Measurements from ENCODE around the gene KRT9. TPM values are rescaled to one million over a fixed set of nuclear protein-coding genes. Genes with fewer than 3 reads are reported as not detected.

The KRT9 gene
- total RNA-seq, 1 experiment from 2014 or later = 0.21 TPM

- peak overlapping the region; percentile 86 for H3K4me3 Mint-ChIP-seq (ENCODE audit: unreplicated experiment)
- no peak for DNase-seq (ENCODE audit: unreplicated experiment)
- TF ChIP-seq, protein P1, sequence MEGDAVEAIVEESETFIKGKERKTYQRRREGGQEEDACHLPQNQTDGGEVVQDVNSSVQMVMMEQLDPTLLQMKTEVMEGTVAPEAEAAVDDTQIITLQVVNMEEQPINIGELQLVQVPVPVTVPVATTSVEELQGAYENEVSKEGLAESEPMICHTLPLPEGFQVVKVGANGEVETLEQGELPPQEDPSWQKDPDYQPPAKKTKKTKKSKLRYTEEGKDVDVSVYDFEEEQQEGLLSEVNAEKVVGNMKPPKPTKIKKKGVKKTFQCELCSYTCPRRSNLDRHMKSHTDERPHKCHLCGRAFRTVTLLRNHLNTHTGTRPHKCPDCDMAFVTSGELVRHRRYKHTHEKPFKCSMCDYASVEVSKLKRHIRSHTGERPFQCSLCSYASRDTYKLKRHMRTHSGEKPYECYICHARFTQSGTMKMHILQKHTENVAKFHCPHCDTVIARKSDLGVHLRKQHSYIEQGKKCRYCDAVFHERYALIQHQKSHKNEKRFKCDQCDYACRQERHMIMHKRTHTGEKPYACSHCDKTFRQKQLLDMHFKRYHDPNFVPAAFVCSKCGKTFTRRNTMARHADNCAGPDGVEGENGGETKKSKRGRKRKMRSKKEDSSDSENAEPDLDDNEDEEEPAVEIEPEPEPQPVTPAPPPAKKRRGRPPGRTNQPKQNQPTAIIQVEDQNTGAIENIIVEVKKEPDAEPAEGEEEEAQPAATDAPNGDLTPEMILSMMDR (IDR thresholded peaks at IDR 0.05; ENCODE audit: unreplicated experiment) = no peak
- no peaks in the 10 kb centered on the region for H3K9me3 Mint-ChIP-seq (ENCODE audit: unreplicated experiment)
- no peak overlapping the region for H3K27ac Mint-ChIP-seq (ENCODE audit: low read depth, unreplicated experiment)
- H3K27me3 Mint-ChIP-seq (ENCODE audit: insufficient read depth, unreplicated experiment) = no peaks in the 10 kb centered on the region
- ChIA-PET CTCF (interaction anchor here (0.7 to 1.1 kb wide), 4 partner anchors 29 to 45 kb away, joined by 3 to 5 read pairs (median 4); no protein-coding TSS in a partner anchor), POLR2A (interaction anchor here (0.5 to 13.2 kb wide), 16 partner anchors 11 to 986 kb away, joined by 3 to 366 read pairs (median 4); partner anchors contain the start of genes EIF1 and KRT15)
- BruUV-seq (replicated peaks) = no TSS peak
- H3K36me3 Mint-ChIP-seq (ENCODE audit: insufficient read depth, unreplicated experiment) = peaks cover 89% of the 10 kb centered on the region
- intact Hi-C loops (cut with micrococcal nuclease) = no loop called here
- H3K4me1 Mint-ChIP-seq (ENCODE audit: insufficient read depth, unreplicated experiment) = peaks cover 38% of the 10 kb centered on the region
These were observed 47.4 kb upstream of the KRT9 start for GRCh38 chr17:41619036-41619926.

DNA sequence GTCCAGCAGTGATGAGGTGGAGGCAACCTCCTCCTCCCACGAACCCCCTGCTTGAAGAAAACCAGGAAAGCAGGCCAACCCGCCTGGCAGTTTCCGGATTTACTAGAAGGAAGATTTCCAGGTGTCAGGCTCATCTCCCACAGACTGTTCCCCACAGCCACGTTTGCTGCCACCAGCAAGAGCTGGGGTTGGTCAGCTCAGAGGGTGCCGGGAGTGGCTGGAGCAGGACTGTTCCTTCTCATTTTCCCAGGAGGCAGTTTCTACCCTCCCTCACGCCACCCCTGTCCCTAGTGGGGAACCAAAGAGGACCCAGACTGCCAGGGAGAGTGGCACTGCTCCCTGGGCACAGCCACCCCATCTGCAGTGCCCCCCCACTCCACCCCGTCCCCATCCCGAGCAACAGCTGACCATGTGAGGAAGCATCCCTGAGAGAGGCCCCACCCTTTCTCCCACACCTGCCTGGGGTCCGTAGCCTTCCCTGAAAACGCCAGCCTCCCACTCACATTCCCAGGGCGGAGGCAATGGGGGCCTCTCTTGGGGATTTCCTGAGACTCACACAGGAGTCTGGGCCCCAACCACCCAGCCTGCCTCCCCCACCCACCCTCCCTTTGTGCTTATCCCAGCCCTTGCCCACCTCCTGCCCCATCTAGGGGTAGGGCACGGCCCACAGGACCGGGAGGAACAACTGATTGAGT is 46.6 kb upstream of the KRT9 start:
- TF ChIP-seq, protein P1 (IDR thresholded peaks at IDR 0.05; ENCODE audit: unreplicated experiment) = no peak
- ChIA-PET CTCF (interaction anchor here (0.8 to 1.1 kb wide), 3 partner anchors 43 to 45 kb away, joined by 3 to 5 read pairs (median 5); no protein-coding TSS in a partner anchor), POLR2A (interaction anchor here (0.5 to 13.2 kb wide), 19 partner anchors 10 to 985 kb away, joined by 3 to 366 read pairs (median 4); partner anchors contain the start of genes EIF1 and KRT15)
- peaks cover 38% of the 10 kb centered on the region for H3K4me1 Mint-ChIP-seq (ENCODE audit: insufficient read depth, unreplicated experiment)
- peak overlapping the region; percentile 2 for H3K4me3 Mint-ChIP-seq (ENCODE audit: unreplicated experiment)
- no peaks in the 10 kb centered on the region for H3K27me3 Mint-ChIP-seq (ENCODE audit: insufficient read depth, unreplicated experiment)
- no peaks in the 10 kb centered on the region for H3K9me3 Mint-ChIP-seq (ENCODE audit: unreplicated experiment)
- no peak overlapping the region for H3K27ac Mint-ChIP-seq (ENCODE audit: low read depth, unreplicated experiment)
- peaks cover 88% of the 10 kb centered on the region for H3K36me3 Mint-ChIP-seq (ENCODE audit: insufficient read depth, unreplicated experiment)
- DNase-seq (ENCODE audit: unreplicated experiment) = peak; percentile 71
- intact Hi-C loops (cut with micrococcal nuclease) = no loop called here
- BruUV-seq (replicated peaks) = no TSS peak

GRCh38 chr17:41617698-41618097 is 45.8 kb upstream of the KRT9 start:
- no peak overlapping the region for H3K27ac Mint-ChIP-seq (ENCODE audit: low read depth, unreplicated experiment)
- peaks cover 40% of the 10 kb centered on the region for H3K4me1 Mint-ChIP-seq (ENCODE audit: insufficient read depth, unreplicated experiment)
- BruUV-seq (replicated peaks) = no TSS peak
- peak; percentile 39 for DNase-seq (ENCODE audit: unreplicated experiment)
- ChIA-PET POLR2A (interaction anchor here (0.6 to 13.2 kb wide), 11 partner anchors 11 to 763 kb away, joined by 3 to 366 read pairs (median 5); partner anchors contain the start of genes EIF1 and KRT15), CTCF (interaction anchor here (1.1 to 1.8 kb wide), 2 partner anchors 45 kb away, joined by 5 to 8 read pairs; no protein-coding TSS in a partner anchor)
- TF ChIP-seq, protein P1 (IDR thresholded peaks at IDR 0.05; ENCODE audit: unreplicated experiment) = no peak
- intact Hi-C loops (cut with micrococcal nuclease) = no loop called here
- H3K36me3 Mint-ChIP-seq (ENCODE audit: insufficient read depth, unreplicated experiment) = peaks cover 84% of the 10 kb centered on the region
- H3K27me3 Mint-ChIP-seq (ENCODE audit: insufficient read depth, unreplicated experiment) = no peaks in the 10 kb centered on the region
- H3K9me3 Mint-ChIP-seq (ENCODE audit: unreplicated experiment) = no peaks in the 10 kb centered on the region
- H3K4me3 Mint-ChIP-seq (ENCODE audit: unreplicated experiment) = no peak overlapping the region

All from MCF 10A (cell line).